ENCODE data around the gene TFCP2L1. TPM values are rescaled to one million over a fixed set of nuclear protein-coding genes. Genes with fewer than 3 reads are reported as not detected.

Gene TFCP2L1
- polyA plus RNA-seq, 4 donors: 1.0 to 60.3 (median 53.8) TPM

- no peak for DNase-seq (ENCODE audit: low read depth in 4 of 4, low spot score in 3 of 4)
Observed at GRCh38 chr2:121201796-121202195, 83.2 kb downstream of the TFCP2L1 start.

- no peak for DNase-seq (ENCODE audit: low read depth in 4 of 4, low spot score in 3 of 4)
Observed at GRCh38 chr2:121200419-121201315, 84.3 kb downstream of the TFCP2L1 start.

DNA sequence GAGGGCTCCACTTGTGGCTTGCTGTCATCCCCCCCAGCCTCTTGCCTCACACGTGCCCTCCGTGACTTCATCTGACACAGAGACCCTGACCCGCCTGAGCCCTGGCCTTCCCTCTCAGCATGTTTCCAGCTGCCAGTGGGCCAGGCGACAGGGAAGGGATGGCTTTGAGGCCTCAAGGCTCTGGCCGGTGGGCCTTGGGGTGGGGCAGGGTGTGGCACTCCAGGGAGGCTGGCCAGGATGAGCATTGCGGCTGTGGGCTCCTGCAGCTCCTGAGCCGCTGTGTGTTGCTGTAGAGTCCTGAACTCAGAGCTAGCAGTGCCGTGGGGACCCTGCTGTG, 85.0 kb downstream of the TFCP2L1 start:
- no peak for DNase-seq (ENCODE audit: low read depth in 4 of 4, low spot score in 3 of 4)

DNA sequence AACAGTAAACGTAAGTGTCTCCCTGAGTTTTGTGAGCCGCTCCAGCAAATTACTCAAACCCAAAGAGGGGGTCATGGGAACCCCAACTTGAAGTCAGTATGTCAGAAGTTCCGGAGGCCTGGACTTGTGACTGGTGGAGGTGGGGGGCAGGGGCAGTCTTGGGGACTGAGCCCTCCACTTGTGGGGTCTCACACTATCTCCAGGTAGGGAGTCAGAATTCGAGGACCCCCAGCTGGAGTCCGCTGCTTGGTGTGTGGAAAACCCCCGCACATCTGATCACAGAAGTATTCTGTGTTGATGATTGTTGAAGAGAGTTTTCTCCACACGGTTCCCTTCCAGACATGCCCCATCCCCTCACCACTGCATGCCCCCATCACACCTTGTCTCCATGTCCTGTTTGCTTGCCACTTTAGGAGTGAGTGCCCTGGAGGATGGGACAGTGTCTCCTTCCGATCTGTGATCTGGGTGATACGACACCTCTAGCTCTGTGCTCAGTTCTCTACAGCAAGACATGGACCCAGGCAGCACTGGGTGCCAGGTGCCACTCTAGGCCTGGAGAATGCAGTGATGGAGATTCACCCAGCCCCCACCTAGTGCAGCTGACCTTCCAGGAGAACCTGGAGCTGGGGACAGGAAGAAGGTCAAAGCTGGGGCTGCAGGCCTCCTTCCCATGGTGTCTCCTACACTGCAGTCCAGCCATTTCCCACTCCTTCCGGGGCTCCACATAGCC, 85.6 kb downstream of the TFCP2L1 start:
- DNase-seq (ENCODE audit: low read depth in 4 of 4, low spot score in 3 of 4): no peak

DNA sequence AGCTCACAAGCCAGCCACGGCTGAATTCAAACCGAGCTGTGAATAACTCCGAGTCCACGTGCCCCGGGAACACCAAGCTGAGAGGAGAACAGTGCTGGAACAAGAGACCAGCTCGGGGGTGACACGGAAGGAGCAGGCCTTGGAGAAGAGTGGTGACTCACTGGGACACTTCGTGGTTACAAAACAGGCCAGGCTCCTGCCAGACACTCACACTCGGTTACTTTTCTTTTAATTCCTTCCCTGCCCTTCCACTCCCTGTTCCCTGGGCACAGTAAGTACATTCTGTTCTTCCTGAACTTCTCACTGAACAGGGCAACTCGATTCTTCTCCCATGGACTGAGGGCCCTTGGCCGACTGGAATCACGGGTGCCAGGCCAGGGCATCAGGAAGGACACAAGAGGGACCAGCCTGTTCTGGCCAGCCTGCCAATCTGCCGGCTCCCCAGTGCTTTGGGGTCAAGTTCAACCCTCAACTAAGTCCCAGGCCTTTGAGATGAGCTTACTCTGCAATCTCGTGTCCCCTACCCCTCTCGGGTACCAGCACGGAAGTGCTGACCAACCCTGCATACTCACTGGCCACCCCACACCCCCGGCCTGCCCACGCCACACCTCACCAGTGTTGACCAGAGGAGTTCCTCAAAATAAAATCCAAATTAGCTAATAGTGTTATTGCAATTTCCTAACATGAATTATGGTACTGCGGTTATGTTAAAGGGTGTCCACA, 87.5 kb downstream of the TFCP2L1 start:
- no peak for DNase-seq (ENCODE audit: low read depth in 4 of 4, low spot score in 3 of 4)

DNA sequence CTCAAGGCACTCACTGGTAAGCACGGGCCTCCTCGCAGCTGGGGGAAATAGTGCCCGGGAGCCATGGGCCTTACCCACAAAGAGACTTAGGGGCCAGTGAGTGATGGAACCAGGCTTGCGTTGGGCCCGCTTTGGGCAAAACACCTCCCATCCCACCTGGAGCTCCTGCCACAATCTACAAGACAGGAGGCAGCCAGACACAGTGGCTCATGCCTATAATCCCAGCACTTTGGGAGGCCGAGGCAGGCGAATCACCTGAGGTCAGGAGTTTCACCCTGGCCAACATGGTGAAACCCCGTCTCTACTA, 88.2 kb downstream of the TFCP2L1 start:
- DNase-seq (ENCODE audit: low read depth in 4 of 4, low spot score in 3 of 4): no peak

DNA sequence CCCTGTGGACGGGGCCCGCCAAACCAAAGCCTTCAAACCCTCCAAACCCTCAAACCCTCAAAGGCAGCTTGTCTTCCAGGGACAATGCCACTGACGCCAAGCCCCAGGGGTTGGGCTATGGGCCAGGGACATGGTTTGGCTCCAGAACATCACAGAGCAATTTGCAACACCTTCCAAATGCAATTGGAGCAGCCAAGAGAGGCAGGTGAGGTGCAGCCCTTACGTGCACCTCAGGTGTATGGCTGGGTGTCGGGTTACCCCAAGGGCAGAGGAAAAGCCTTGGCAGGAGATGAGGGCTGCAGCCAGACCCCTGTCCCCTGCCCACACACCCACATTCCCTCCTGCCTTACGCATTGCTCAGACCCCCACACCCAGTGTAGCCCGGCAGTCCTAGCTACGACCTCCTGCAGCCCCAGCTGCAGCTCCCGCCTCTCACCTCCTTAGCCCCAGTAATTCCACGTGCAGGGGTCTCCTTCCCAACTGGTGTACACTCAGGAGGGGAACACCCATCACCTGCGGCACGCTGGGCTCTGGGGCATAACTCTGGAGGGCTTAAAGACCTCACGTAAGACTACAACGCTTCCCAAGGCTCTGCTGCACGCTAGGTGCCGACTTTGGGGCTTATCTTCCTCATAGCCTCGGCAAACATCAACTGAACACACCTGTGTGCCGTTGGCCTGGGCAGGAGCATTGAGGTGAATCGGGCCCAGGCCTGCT, 88.7 kb downstream of the TFCP2L1 start:
- DNase-seq (ENCODE audit: low read depth in 4 of 4, low spot score in 3 of 4): no peak

DNA sequence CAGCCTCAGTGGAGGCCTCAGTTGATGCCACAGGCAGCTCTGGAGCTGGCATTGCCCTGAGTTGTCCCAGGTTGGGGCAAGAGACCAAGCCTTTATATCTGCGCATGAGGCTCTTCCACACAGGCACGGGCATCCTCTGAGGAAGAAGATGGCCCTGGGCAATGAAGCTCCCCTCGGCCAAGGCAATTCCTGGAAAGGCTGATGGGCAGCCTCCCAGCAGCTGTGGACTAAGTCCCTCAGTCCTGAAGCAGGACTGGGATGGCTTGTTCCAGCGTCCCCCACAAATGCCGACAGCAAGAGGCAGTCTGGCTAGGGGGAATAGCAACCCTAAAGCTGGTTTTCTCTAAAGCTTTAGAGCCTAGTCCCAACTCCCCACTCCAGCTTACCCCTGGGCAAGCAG, 90.0 kb downstream of the TFCP2L1 start:
- DNase-seq (ENCODE audit: low read depth in 4 of 4, low spot score in 3 of 4): no peak

- no peak for DNase-seq (ENCODE audit: low read depth in 4 of 4, low spot score in 3 of 4)
Observed at GRCh38 chr2:121194626-121195025, 90.4 kb downstream of the TFCP2L1 start.

- DNase-seq (ENCODE audit: low read depth in 4 of 4, low spot score in 3 of 4): no peak
Observed at GRCh38 chr2:121193185-121193584, 91.8 kb downstream of the TFCP2L1 start.

DNA sequence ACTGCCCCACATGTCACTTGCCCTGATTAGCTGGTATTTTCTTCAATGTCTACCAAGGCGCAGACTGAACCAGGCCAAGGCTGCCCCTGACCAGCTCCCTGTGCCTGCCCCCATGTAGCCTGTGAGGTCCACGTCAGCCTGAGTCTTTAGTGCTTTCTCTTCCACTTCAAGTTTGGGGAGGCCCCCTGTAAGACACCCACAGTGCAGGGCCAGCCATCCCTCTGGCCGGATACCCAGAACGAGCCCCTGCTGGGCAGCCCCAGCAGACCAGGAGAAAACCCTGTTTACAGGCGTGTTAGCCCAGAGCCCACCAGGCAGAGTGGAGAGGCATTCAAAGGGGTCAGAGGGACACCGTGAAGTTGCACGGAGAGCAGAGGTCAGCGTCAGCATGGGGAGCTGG, 92.4 kb downstream of the TFCP2L1 start:
- DNase-seq (ENCODE audit: low read depth in 4 of 4, low spot score in 3 of 4): no peak

- no peak for DNase-seq (ENCODE audit: low read depth in 4 of 4, low spot score in 3 of 4)
Observed at GRCh38 chr2:121191191-121192170, 93.5 kb downstream of the TFCP2L1 start.

GRCh38 chr2:121189661-121190381, 95.2 kb downstream of the TFCP2L1 start:
- no peak for DNase-seq (ENCODE audit: low read depth in 4 of 4, low spot score in 3 of 4)

- DNase-seq (ENCODE audit: low read depth in 4 of 4, low spot score in 3 of 4): no peak
Observed at GRCh38 chr2:121189011-121189410, 96.0 kb downstream of the TFCP2L1 start.

- DNase-seq (ENCODE audit: low read depth in 4 of 4, low spot score in 3 of 4): no peak
Observed at GRCh38 chr2:121187982-121188411, 97.0 kb downstream of the TFCP2L1 start.

- no peak for DNase-seq (ENCODE audit: low read depth in 4 of 4, low spot score in 3 of 4)
Observed at GRCh38 chr2:121187351-121187981, 97.5 kb downstream of the TFCP2L1 start.

- DNase-seq (ENCODE audit: low read depth in 4 of 4, low spot score in 3 of 4): no peak
Observed at GRCh38 chr2:121186261-121186660, 98.7 kb downstream of the TFCP2L1 start.

GRCh38 chr2:121185571-121186074, 99.4 kb downstream of the TFCP2L1 start:
- DNase-seq (ENCODE audit: low read depth in 4 of 4, low spot score in 3 of 4): no peak

Measured in left renal pelvis (tissue), 4 donors.